Islet precursor cell (in vitro differentiated cells): ENCODE data around the gene ELP5.

ENCODE experiments used
- DNase-seq: peaks from one replicate; pipeline ENCODE4 v3.0.0-alpha.2; 2018

ELP5 gene

GRCh38 chr17:7219812-7220592, 32.0 kb upstream of the ELP5 start, which contains the start of the genes ACADVL and DLG4:
Gene ACADVL, plus strand, starts transcription at chr17:7219938. Its CDS starts 47 bp downstream, at chr17:7219985.
Gene DLG4, minus strand, starts transcription at chr17:7219836.
- DNase-seq: peak; percentile 97

DNA sequence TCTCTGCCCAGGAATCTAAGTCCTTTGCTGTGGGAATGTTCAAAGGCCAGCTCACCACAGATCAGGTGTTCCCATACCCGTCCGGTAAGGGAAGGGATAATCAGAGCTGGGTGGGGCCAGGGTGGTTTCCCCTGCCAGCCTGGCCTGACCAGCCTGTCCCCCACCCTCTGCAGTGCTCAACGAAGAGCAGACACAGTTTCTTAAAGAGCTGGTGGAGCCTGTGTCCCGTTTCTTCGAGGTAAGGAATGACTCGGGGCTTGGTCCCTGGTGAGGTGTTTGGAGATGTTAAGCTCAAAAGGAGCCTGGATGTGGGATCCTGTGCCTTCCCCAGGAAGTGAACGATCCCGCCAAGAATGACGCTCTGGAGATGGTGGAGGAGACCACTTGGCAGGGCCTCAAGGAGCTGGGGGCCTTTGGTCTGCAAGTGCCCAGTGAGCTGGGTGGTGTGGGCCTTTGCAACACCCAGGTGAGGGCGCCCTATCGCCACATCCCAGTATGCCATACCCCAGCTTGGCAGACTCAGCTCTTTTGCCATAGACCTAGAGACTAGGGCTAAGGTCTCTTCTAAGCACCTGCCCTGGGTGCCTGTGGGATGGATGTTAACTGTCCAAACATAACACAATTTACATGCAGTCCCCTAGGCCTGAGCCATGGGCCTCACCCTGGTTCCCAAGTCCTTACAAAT, 31.3 kb upstream of the ELP5 start:
- peak; percentile 86 for DNase-seq

DNA sequence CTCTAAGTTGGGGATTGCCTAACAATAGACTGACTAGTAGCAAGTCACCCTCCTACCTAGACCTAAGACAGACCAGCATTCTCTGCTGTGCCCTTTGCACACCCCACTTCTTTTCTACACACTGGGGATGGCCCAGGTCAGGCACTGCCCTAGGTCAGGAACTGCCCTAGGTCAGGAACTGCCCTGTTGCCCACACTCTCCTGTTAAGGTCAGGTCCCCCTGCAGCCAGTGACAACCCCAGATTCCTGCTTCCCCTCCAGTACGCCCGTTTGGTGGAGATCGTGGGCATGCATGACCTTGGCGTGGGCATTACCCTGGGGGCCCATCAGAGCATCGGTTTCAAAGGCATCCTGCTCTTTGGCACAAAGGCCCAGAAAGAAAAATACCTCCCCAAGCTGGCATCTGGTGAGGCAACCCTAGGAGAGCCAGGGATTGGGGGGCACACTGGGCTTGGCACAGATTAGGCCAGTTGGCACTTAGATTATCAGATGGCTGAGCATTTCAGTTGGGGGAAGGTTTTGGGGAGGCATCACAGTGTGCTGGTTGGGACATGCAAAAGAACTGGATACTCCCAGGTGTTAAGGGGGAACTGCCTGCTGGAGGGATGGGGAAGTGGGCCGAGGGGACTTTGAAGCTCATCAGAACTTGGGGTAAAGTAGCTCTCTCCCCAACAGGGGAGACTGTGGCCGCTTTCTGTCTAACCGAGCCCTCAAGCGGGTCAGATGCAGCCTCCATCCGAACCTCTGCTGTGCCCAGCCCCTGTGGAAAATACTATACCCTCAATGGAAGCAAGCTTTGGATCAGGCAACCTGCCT, 30.5 kb upstream of the ELP5 start:
- DNase-seq: no peak

DNA sequence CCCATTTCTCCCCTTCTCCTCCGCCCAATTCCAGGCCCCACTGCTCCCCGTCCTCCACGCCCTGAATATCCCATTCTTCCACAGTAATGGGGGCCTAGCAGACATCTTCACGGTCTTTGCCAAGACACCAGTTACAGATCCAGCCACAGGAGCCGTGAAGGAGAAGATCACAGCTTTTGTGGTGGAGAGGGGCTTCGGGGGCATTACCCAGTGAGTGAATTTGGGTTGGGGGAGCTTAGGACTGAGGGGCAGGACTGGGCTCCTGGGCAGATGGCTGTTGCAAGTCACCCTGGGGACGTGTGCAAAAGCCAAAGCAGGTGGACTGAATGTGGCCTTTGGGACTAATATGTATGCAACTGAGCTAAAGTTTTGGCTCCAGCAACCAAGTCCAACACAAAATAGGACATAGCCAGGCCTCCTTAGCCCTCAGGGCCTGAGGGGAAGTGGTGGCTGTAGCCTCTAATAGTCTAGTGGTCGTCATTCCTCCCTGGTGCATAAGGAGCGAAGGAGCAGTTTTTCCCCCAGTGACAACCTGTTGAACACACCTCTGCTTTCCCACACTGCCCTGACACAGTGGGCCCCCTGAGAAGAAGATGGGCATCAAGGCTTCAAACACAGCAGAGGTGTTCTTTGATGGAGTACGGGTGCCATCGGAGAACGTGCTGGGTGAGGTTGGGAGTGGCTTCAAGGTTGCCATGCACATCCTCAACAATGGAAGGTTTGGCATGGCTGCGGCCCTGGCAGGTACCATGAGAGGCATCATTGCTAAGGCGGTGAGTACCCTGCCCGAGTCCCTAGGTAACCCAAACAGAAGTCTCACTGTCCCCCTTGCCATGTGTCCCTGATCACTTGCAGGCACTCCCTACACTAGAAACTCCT, 29.7 kb upstream of the ELP5 start:
- no peak for DNase-seq

GRCh38 chr17:7222972-7223292, 29.1 kb upstream of the ELP5 start:
- no peak for DNase-seq

- DNase-seq: no peak
Measured at GRCh38 chr17:7223375-7223774, 28.6 kb upstream of the ELP5 start.

GRCh38 chr17:7224110-7224509, 27.9 kb upstream of the ELP5 start:
- no peak for DNase-seq

DNA sequence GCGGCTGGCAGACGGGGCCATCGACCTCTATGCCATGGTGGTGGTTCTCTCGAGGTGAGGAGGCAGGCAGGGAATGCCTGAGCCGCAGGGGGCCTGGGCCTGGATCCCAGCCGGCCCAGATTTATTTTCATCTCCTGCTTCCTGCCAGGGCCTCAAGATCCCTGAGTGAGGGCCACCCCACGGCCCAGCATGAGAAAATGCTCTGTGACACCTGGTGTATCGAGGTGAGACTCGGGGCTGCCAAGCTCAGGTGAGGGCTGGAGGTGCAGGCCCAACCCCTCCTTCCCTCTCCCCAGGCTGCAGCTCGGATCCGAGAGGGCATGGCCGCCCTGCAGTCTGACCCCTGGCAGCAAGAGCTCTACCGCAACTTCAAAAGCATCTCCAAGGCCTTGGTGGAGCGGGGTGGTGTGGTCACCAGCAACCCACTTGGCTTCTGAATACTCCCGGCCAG, 27.3 kb upstream of the ELP5 start:
- no peak for DNase-seq

GRCh38 chr17:7225711-7226331, 26.2 kb upstream of the ELP5 start:
- DNase-seq: no peak

DNA sequence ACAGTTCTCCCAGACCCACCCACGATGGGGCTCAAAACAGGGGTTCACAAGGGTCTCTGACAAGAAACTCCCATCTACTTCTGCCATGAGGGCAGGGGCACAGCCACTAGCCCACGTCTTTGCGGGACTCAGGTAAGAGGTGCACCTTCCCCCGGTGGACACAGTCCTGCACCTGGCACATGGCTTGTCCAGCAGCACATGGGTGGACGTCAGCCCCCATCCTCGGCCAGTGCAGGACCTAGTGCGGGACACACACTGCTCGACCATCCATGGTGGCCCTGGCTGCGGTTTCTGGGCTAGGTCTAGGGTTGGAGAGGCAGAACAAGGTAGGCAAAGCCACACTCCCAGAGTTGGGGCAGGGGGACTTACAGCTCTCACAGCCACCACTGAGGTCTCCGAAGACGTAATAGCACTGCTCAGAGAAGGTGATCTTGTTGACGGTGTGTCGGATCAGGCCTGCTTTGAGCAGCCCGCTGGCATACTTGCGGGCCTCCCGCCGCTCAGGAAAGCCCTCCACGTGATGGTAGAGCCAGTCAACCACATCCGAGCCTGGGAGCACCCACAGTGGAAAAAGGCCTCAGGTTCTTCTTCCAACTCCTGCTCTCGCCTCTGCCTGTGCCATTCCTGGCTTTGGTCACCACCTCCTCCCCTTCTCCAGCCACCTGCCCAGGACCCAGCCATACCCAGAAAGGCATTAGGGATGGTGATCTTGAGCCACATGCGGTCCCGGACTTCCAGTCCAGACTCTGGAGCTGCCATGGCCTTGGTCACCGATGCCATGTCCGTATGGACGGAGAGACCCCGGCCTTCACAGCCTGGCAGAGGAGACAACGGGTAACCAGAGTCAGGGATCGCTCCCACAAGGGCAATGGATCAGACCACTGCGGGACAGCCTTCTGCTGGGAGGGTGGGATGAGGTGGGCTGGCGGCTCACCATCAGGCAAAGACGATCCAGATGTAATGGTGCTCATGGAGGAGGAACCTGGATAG, 25.0 kb upstream of the ELP5 start:
- no peak for DNase-seq

DNA sequence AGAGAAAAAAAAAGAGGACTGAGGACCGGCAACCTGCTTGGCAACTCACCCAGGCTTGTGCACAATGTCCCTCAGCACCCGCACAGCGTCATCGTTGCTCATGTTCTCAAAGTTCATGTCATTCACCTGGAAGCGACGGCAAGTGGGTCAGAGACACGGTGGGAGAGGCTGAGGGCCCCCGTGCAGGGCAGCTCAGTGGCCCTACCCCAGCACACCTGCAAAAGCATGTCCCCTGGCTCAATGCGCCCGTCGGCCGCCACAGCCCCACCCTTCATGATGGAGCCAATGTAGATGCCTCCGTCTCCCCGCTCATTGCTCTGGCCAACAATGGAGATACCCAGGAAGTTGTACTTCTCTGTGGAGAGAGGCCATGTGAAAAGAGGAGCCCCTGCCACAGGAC, 23.1 kb upstream of the ELP5 start:
- no peak for DNase-seq

- no peak for DNase-seq
Measured at GRCh38 chr17:7229504-7229903, 22.5 kb upstream of the ELP5 start.

DNA sequence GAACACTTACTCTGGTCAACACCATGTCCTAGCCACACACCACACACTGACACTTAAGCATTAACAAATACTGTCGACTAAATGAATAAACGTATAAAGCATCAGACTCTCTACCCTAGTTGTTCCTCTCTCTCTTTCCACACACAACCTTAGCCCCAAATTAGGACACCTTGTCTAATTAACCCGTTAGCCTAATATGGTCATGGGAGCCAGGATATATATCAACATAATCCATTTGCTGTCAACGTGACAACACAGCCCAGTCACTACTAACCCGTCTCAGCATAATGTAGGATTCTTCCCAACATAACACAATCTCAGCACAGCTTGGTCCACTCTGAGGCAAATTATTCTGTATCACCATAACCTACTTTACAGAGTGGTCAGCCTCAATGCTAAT, 19.9 kb upstream of the ELP5 start:
- no peak for DNase-seq

DNA sequence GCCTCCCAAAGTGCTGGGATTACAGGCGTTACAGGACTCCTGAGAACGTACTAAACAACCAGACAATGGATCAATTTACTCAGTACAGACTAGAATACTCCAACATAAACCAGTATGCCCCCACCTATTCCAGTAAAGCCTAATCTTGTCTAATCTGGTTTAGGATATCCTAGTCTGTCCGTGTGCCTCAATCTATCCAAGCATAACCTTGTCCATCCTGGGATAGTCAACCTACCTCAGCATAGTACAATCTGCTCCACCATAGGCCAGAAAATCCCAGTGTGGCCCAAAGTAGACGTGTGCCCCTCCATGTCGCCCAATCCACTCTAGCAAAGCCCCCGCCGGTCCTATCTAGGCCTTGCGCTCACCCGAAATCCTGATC, 18.3 kb upstream of the ELP5 start:
- DNase-seq: no peak

DNA sequence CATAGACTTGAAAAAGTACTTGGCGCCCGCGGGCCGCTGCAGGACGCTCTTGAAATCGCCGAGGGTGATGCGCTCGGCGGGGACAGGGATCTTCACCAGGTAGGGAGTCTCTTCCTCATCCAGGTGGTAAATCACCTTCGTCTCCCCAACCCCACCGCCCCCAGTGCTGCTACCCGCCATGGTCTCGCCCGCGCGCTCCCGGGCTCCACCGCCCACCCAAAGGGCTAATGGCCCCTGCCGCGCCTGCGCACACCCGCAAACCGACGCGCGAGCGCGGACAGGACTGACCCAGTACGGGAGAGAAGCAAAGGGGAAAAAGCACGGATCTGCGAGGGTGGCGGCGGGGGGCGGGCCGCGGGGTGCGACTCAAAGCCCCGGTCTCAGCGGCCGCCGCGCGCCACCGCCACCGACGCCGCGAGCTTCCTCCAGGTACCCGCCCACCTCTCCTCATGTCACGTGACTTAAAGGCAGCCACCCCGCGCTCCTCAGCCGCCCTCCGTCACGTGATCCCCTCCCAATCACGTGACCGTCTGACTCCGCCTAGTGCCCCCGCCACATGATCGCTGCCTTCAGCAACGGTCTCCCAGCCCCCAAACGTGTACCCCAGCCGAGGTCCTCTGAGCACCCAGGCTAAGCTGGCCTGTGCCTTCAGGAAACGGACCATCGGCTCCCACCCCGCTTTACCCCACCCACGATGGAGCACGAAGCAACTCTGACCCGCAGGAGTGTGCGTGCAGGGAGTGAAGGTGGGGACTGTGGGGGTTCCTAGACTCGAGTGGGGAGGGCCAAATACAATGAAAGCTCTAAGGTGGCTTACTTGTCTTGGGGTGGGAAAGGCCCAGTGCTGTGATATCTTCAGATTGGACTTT, 17.7 kb upstream of the ELP5 start, which contains the start of gene DVL2:
TSS of gene DVL2 (minus strand) at position 435 of the 869 bp plus-strand sequence. CDS start at position 180, 255 bp downstream.
- DNase-seq: peak; percentile 98

GRCh38 chr17:7235693-7236665, 16.0 kb upstream of the ELP5 start:
- DNase-seq: no peak

- no peak for DNase-seq
Measured at GRCh38 chr17:7236808-7237207, 15.2 kb upstream of the ELP5 start.

- no peak for DNase-seq
Measured at GRCh38 chr17:7237266-7237760, 14.7 kb upstream of the ELP5 start.
